Fibroblast of villous mesenchyme (primary cell): ENCODE measurements around the gene PRRX2. TPM values are rescaled to one million over a fixed set of nuclear protein-coding genes. Genes with fewer than 3 reads are reported as not detected.

ENCODE experiments used
- DNase-seq: peaks from one replicate; pipeline ENCODE4 v3.0.0-alpha.2; 2010; ENCODE audit warnings: low read depth
- H3K4me3 ChIP-seq: 2 replicates; pipeline ENCODE4 v1.5.1; 2011; ENCODE audit warnings: low read depth, mild to moderate bottlenecking, low read length
- CTCF ChIP-seq: IDR thresholded peaks from 2 replicates; pipeline ENCODE4 v1.5.1; 2012; ENCODE audit warnings: low read depth, mild to moderate bottlenecking, low read length; ENCODE audit not compliant: insufficient read depth
- total RNA-seq: library from RNA; depleted of rRNA; stranded (reverse); fragments of >200 nt; gene quantifications from 2 replicates; pipeline ENCODE4 v1.2.3, GENCODE V29; 2012

The PRRX2 gene
- total RNA-seq, 1 donor: under 0.01 TPM

GRCh38 chr9:129737479-129738274, 72.2 kb downstream of the PRRX2 start:
- peak; percentile 90 for TF ChIP-seq CTCF
- peak overlapping the region; percentile 57 for H3K4me3 ChIP-seq
- DNase-seq: peak; percentile 70

DNA sequence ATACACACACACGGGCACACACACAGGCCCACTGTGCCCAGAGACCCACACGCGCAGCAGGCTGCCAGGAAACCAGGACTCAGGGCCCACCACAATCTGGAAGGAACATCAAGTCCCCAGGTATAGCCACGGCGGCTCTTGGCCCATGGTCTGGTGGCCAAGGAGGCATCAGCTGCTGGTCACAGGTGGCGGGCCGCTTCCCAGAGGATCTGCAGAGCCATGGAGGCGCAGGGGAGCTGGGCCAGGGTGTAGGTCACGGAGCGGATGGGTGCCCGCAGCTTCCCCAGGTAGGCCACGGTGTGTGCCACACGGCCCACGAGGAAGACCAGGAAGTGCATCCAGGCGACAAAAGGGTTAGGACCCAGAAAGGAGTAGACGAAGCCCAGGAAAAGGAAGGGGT, 74.0 kb downstream of the PRRX2 start:
- TF ChIP-seq CTCF: no peak
- no peak for DNase-seq

GRCh38 chr9:129740174-129740573, 74.7 kb downstream of the PRRX2 start:
- no peak for DNase-seq
- no peak overlapping the region for H3K4me3 ChIP-seq
- no peak for TF ChIP-seq CTCF

More for the DNA sequence above, 74.0 kb downstream of the PRRX2 start:
- no peak overlapping the region for H3K4me3 ChIP-seq

DNA sequence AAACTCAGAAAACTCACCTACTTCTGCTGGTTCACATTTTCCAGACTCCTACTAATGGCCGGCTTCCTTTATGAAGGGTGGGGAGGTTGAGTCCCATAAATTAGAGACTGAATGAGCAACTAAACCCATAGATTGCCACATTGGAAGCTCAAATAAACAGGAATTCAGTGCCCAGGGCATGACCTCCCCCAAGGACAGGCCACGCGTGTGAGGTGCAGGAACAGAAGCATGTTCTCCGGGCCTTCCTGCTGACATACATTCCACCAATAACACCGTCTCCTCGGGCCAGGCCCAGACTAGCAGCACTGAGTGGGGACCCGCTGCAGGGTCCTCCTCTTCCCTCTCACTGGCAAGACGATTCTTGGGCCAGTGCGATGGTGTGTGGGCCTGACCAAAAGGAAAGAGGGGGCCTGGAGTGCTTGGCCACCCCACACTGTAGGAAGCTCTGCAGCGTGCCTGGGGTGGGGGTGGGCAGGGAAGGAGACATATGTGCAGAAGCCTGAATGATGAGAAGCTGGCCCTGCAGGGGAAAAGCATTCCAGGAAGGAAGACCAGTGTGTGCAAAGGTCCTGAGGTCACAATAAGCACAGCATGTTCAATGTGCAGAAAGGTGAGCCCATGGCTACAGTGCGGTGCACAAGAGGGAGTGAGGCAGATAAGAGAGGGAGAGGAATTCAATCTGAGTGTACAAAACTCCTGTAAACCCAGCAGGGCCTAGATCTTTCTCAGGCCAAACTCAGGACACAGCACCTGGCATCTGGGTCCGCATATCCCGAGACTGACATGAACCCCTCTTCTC, 75.4 kb downstream of the PRRX2 start:
- H3K4me3 ChIP-seq: no peak overlapping the region
- no peak for DNase-seq
- TF ChIP-seq CTCF: no peak

- no peak overlapping the region for H3K4me3 ChIP-seq
- no peak for DNase-seq
- TF ChIP-seq CTCF: no peak
Observed at GRCh38 chr9:129745200-129745599, 79.8 kb downstream of the PRRX2 start.

DNA sequence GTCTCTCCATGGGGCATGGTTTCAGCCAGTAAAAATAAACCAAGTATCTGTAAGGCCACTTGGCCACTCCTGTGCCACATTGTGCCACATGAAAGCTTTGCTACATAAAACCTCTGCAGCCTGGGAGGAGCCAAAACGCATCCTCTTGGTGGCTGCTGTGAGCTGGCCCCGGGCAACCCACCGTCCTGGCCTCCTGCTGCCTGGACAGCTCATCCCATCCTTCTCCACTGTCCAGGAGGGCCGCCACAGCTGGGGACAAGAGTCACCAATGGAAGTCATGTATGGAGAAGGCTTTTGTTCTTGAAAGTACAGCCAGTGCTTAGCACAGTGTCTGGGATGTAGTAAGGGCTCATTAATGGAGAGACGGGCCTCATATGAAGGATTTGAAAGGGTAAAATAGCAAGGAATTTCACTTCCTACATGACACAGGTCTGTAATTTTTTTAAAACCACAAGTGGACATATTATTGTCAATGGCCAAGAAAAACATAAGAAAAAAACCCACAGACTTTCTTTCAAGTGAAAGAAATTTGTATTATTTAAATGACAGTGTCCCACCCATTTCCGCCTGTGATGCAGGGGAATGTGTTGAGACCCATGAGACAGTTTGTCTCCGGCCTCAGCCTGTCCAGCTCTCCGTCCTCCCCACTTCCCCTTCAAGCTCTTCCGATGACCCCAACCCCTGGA, 80.8 kb downstream of the PRRX2 start:
- DNase-seq: no peak
- no peak for TF ChIP-seq CTCF
- no peak overlapping the region for H3K4me3 ChIP-seq
